Right lobe of liver (tissue), 6 donors: ENCODE data around the gene SCP2D1. TPM values are rescaled to one million over a fixed set of nuclear protein-coding genes. Genes with fewer than 3 reads are reported as not detected.

ENCODE experiments used
- ATAC-seq, 4 donors: fragments of 200-7000 bp; cut with Tn5 transposase; one replicate each; pipeline ENCODE4 v1.9.1; 2020; ENCODE audit warnings: mild to moderate bottlenecking in 4 of 4, moderate library complexity in 4 of 4
- DNase-seq, 3 donors: peaks; one replicate each; pipeline ENCODE4 v3.0.0-alpha.2; 2020
- H3K27ac ChIP-seq, 3 donors: fragments of 200-600 bp; one replicate each; pipeline ENCODE4 v1.8.0; 2022
- H3K27me3 ChIP-seq, 2 donors: fragments of 200-600 bp; one replicate each; pipeline ENCODE4 v1.8.0; 2022
- H3K36me3 ChIP-seq, 4 donors: fragments of 200-600 bp; sonication (generic) in 1 of 4; one replicate each; pipeline versions ENCODE4 v1.5.1 to v1.8.0; 2017 to 2022; ENCODE audit warnings: control low read depth in 1 of 4
- H3K4me1 ChIP-seq, 4 donors: fragments of 200-600 bp; sonication (generic) in 1 of 4; one replicate each; pipeline versions ENCODE4 v1.5.1 to v1.8.0; 2017 to 2022; ENCODE audit warnings: control low read depth in 1 of 4
- H3K4me3 ChIP-seq, 3 donors: fragments of 200-600 bp; one replicate each; pipeline ENCODE4 v1.8.0; 2022
- H3K9me3 ChIP-seq, 4 donors: fragments of 200-600 bp; sonication (generic) in 1 of 4; one replicate each; pipeline versions ENCODE4 v1.5.1 to v1.8.0; 2017 to 2022; ENCODE audit warnings: control low read depth in 1 of 4
- CTCF ChIP-seq, 4 donors: fragments of 200-600 bp in 3 of 4; fragments of 450-650 bp in 1 of 4; IDR thresholded peaks; one replicate each; pipeline versions ENCODE4 v1.5.1 to v1.8.0; 2016 to 2022; ENCODE audit warnings: antibody characterized with exemption in 4 of 4, mild to moderate bottlenecking in 2 of 4
- POLR2A ChIP-seq: fragments of 450-650 bp; IDR thresholded peaks from one replicate; pipeline ENCODE4 v1.6.1; 2017; ENCODE audit warnings: antibody characterized with exemption, mild to moderate bottlenecking
- WGBS: methylation state at CpG from one replicate; pipeline ENCODE4 v1.1.6; 2018; ENCODE audit warnings: low coverage, low lambda C conversion rate; ENCODE audit not compliant: insufficient coverage; ENCODE audit errors: missing lambda C conversion rate; 5-methylcytosine and 5-hydroxymethylcytosine counted together
- intact Hi-C, 2 donors: fragments of 100-400 bp; cut with DNase I; formaldehyde crosslinking; loops; one replicate each; pipeline versions ENCODE4 v1.11.2 to v1.14.1; 2022
- total RNA-seq, 6 experiments: library from RNA; depleted of rRNA in 2 of 6; stranded (reverse); fragments of >200 nt in 2 of 6; fragmentation: NEBNext Ultra II Directional in 3 of 6; extraction: Animal tissue kit (Norgen Biotek cat#: 25700) in 3 of 6; gene quantifications; one replicate each; pipeline versions ENCODE4 v1.1.0 to v1.2.4, GENCODE V29; 2016 to 2023
- donor health status: DM: no; HTN: yes; CAD: no.
- donor health status: DM: no; HTN: no; CAD: no.
- donor health status: DM: no; HTN: no; CAD: no.
- donor health status: DM: no; HTN: yes; CAD: no.
- donor health status: DM: no; HTN: yes; CAD: no.

Gene SCP2D1
- total RNA-seq, 6 experiments from 2014 or later, result not detected

- H3K4me3 ChIP-seq, result no peak overlapping the region
- H3K27ac ChIP-seq, result no peak overlapping the region
- intact Hi-C loops, result no loop called here
- no peaks in the 10 kb centered on the region for H3K9me3 ChIP-seq
- TF ChIP-seq CTCF (IDR thresholded peaks at IDR 0.05), result no peak
- TF ChIP-seq POLR2A, result no peak
- H3K36me3 ChIP-seq, result no peaks in the 10 kb centered on the region
- H3K4me1 ChIP-seq, result no peaks in the 10 kb centered on the region
- DNase-seq (no peak), ATAC-seq (no peak)
- H3K27me3 ChIP-seq, result no peaks in the 10 kb centered on the region
- 47% methylated on average over 3 of the region's 5 CpGs for WGBS
Measured at GRCh38 chr20:18845017-18845416, 31.4 kb downstream of the SCP2D1 start.

- Histone ChIP-seq H3K36me3 (no peaks in the 10 kb centered on the region), H3K9me3 (no peaks in the 10 kb centered on the region), H3K27ac (no peak overlapping the region), H3K4me3 (no peak overlapping the region), H3K27me3 (no peaks in the 10 kb centered on the region), H3K4me1 (no peaks in the 10 kb centered on the region)
- ATAC-seq (no peak), DNase-seq (no peak)
- TF ChIP-seq POLR2A, result no peak
- no peak for TF ChIP-seq CTCF (IDR thresholded peaks at IDR 0.05)
- 39% methylated on average over 6 of the region's 7 CpGs for WGBS
- intact Hi-C loops, result no loop called here
Measured at GRCh38 chr20:18847226-18847755, 33.7 kb downstream of the SCP2D1 start.

- no CpG with 5 or more reads among the region's 3 CpGs for WGBS
- Histone ChIP-seq H3K4me3 (no peak overlapping the region), H3K27me3 (no peaks in the 10 kb centered on the region), H3K27ac (no peak overlapping the region), H3K9me3 (no peaks in the 10 kb centered on the region), H3K4me1 (no peaks in the 10 kb centered on the region), H3K36me3 (no peaks in the 10 kb centered on the region)
- DNase-seq (no peak), ATAC-seq (no peak)
- TF ChIP-seq POLR2A (no peak), CTCF (IDR thresholded peaks at IDR 0.05) (no peak)
- intact Hi-C loops, result no loop called here
Measured at GRCh38 chr20:18849131-18849530, 35.5 kb downstream of the SCP2D1 start.

GRCh38 chr20:18851629-18852028 lies 38.0 kb downstream of the SCP2D1 start:
- no peaks in the 10 kb centered on the region for H3K27me3 ChIP-seq
- no peak for TF ChIP-seq POLR2A
- TF ChIP-seq CTCF (IDR thresholded peaks at IDR 0.05), result no peak
- DNase-seq, result no peak

GRCh38 chr20:18852318-18852717 lies 38.7 kb downstream of the SCP2D1 start:
- ATAC-seq, result no peak
- no peaks in the 10 kb centered on the region for H3K4me1 ChIP-seq
- H3K36me3 ChIP-seq, result no peaks in the 10 kb centered on the region
- H3K4me3 ChIP-seq, result no peak overlapping the region
- TF ChIP-seq CTCF (IDR thresholded peaks at IDR 0.05) (no peak), POLR2A (no peak)
- DNase-seq, result no peak
- no peak overlapping the region for H3K27ac ChIP-seq
- no peaks in the 10 kb centered on the region for H3K27me3 ChIP-seq
- intact Hi-C loops, result no loop called here
- no peaks in the 10 kb centered on the region for H3K9me3 ChIP-seq
- WGBS, result 64% methylated on average over 2 of the region's 3 CpGs

More at GRCh38 chr20:18851629-18852028, 38.0 kb downstream of the SCP2D1 start:
- no peaks in the 10 kb centered on the region for H3K9me3 ChIP-seq
- H3K4me3 ChIP-seq, result no peak overlapping the region
- no peaks in the 10 kb centered on the region for H3K4me1 ChIP-seq
- ATAC-seq, result no peak
- H3K27ac ChIP-seq, result no peak overlapping the region
- intact Hi-C loops, result no loop called here
- H3K36me3 ChIP-seq, result no peaks in the 10 kb centered on the region
